ENCODE results near the gene GRK5. TPM values are rescaled to one million over a fixed set of nuclear protein-coding genes. Genes with fewer than 3 reads are reported as not detected.

The GRK5 gene
- total RNA-seq, 1 donor: 20.5 TPM

GRCh38 chr10:119422682-119423509, 215.5 kb downstream of the GRK5 start:
- no peak for DNase-seq (ENCODE audit: low read depth)
- TF ChIP-seq CTCF (IDR thresholded peaks at IDR 0.05; ENCODE audit: insufficient read depth, low read length): no peak
- H3K4me3 ChIP-seq (ENCODE audit: low read depth, low read length): no peak overlapping the region

- no peak for TF ChIP-seq CTCF (IDR thresholded peaks at IDR 0.05; ENCODE audit: insufficient read depth, low read length)
- H3K4me3 ChIP-seq (ENCODE audit: low read depth, low read length): no peak overlapping the region
- DNase-seq (ENCODE audit: low read depth): no peak
Measured at GRCh38 chr10:119423510-119424257, 216.3 kb downstream of the GRK5 start.

- no peak for DNase-seq (ENCODE audit: low read depth)
- H3K4me3 ChIP-seq (ENCODE audit: low read depth, low read length): no peak overlapping the region
- no peak for TF ChIP-seq CTCF (IDR thresholded peaks at IDR 0.05; ENCODE audit: insufficient read depth, low read length)
Measured at GRCh38 chr10:119424258-119424975, 217.0 kb downstream of the GRK5 start.

- no peak for TF ChIP-seq CTCF (IDR thresholded peaks at IDR 0.05; ENCODE audit: insufficient read depth, low read length)
- no peak overlapping the region for H3K4me3 ChIP-seq (ENCODE audit: low read depth, low read length)
- DNase-seq (ENCODE audit: low read depth): no peak
Measured at GRCh38 chr10:119425102-119425880, 217.9 kb downstream of the GRK5 start.

GRCh38 chr10:119425881-119426170, 218.5 kb downstream of the GRK5 start:
- H3K4me3 ChIP-seq (ENCODE audit: low read depth, low read length): no peak overlapping the region
- no peak for DNase-seq (ENCODE audit: low read depth)
- TF ChIP-seq CTCF (IDR thresholded peaks at IDR 0.05; ENCODE audit: insufficient read depth, low read length): no peak

GRCh38 chr10:119426699-119427098, 219.3 kb downstream of the GRK5 start:
- DNase-seq (ENCODE audit: low read depth): no peak
- TF ChIP-seq CTCF (IDR thresholded peaks at IDR 0.05; ENCODE audit: insufficient read depth, low read length): no peak
- H3K4me3 ChIP-seq (ENCODE audit: low read depth, low read length): no peak overlapping the region

Data from fibroblast of the aortic adventitia (primary cell).